ENCODE data around the gene ZNF44.

The ZNF44 gene

DNA sequence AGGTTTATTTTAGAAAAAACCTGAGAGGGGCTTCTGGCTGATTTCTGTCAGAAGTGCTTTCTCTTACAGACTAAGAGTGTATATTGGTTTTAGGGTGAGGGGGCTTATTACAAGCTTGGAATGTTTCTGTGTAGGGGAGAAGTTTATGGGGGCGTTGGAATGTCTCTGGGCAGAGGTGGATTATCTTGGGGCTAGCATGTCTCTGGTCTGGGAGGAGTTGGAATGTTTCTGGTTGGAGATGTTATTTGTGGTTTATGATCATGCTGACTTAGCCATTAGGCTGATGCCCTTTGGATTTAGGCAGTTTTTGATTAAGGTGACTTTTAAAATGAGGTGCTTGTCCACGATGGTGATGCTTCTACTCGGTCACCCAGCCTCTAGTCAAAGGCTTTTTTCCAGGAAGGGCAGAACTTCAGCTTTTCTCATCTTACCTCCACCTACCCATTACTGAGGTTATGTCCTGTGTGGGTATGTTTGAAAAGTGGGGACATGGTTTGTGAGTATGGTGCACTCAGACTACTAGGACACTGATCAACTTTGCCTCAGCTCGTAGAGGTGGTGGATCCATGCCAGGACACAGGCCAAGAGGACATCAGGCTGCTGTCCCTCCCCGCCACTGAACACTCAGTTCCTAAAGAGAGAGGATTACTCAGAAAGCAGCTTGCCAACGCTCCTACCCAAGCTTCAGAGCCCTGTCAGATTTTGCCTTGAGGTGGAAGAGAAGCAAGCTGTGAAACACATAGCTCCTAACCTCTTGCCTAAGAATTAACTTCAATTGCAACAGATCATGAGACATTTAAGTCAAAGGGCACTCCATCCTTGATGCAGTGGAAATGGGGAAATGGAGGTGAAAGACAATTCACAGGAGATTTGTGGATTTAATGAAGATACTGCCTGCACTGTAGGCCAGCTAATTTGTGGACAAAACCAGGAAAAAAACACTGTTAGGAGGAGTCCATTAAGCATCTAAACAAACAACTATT, 63.6 kb downstream of the ZNF44 start:
- DNase-seq (ENCODE audit: low read depth), result no peak
- H3K4me3 ChIP-seq (ENCODE audit: low read length), result no peak overlapping the region
- TF ChIP-seq CTCF (conservative IDR thresholded peaks at IDR 0.05; ENCODE audit: low read length), result no peak

GRCh38 chr19:12229990-12230389, 64.7 kb downstream of the ZNF44 start:
- no peak overlapping the region for H3K4me3 ChIP-seq (ENCODE audit: low read length)
- TF ChIP-seq CTCF (conservative IDR thresholded peaks at IDR 0.05; ENCODE audit: low read length), result no peak
- DNase-seq (ENCODE audit: low read depth), result no peak

DNA sequence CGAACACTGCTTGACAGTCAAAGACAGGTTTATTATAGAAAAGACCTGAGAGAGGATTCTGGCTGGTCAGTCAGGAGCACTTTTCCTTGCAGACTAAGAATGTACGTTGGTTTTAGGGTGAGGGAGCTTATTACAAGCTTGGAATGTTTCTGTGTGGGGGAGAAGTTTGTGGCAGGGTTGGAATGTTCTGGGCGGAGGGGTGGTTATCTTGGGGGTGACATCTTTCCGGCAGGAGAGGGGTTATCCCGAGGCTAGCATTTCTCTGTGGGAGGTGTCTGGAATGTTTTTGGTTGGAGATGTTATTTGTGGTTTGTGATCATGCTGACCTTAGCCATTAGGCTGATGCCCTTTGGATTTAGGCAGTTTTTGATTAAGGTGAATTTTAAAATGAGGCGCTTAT, 70.0 kb downstream of the ZNF44 start:
- TF ChIP-seq CTCF (conservative IDR thresholded peaks at IDR 0.05; ENCODE audit: low read length), result no peak
- no peak overlapping the region for H3K4me3 ChIP-seq (ENCODE audit: low read length)
- no peak for DNase-seq (ENCODE audit: low read depth)

DNA sequence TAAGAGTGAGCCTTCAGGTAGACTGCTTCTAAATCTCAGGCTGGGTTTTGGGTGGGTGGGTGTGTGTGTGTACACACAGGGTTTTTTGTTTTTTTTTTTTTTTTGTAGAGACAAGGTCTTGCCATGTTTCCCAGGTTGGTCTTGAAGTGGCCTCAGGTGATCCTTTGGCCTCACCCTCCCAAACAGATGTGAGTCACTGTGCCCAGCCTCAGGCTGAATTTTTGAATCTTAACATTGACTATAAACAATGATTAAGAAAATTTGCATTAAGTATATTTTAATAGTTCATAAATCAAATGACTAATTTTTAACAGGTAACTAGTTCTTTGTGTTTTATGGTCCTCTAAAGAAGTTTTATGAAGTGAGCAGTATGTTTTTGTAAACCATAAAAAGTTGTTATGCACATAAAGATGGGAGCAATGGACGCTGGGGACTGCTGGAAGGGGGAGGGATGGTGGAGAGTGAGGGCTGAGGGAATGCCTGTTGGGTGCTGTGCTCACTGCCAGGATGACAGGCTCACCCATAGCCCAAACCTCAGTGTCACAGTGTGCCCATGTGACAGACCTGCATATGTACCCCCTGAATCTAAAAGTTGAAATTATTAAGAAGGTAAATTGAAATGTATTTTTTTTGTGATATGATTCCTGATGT, 71.6 kb downstream of the ZNF44 start:
- DNase-seq (ENCODE audit: low read depth), result no peak
- no peak overlapping the region for H3K4me3 ChIP-seq (ENCODE audit: low read length)
- TF ChIP-seq CTCF (conservative IDR thresholded peaks at IDR 0.05; ENCODE audit: low read length), result no peak
